Liver (tissue), 3 donors: ENCODE data around the gene ARFGAP2.

Experiments used
- CTCF ChIP-seq: fragments of 150-350 bp; IDR thresholded peaks from 2 replicates; pipeline ENCODE4 v1.5.1; 2017; ENCODE audit warnings: improper control_type of control experiment, low read depth, low read length; ENCODE audit not compliant: missing input control
- FOXA1 ChIP-seq: IDR thresholded peaks from 2 replicates; pipeline ENCODE4 v1.6.1; 2016; ENCODE audit warnings: antibody characterized with exemption
- GABPA ChIP-seq, 2 donors: IDR thresholded peaks in 1 of 2; conservative IDR thresholded peaks in 1 of 2; 2 replicates each; pipeline ENCODE4 v1.6.1; 2016; ENCODE audit warnings: antibody characterized with exemption in 2 of 2, mild to moderate bottlenecking in 1 of 2, moderate library complexity in 1 of 2
- HNF4A ChIP-seq, 2 donors: conservative IDR thresholded peaks; 2 replicates each; pipeline ENCODE4 v1.6.1; 2016; ENCODE audit warnings: antibody characterized with exemption in 2 of 2, mild to moderate bottlenecking in 2 of 2
- JUND ChIP-seq, 2 donors: IDR thresholded peaks; 2 replicates each; pipeline ENCODE4 v1.6.1; 2016; ENCODE audit warnings: antibody characterized with exemption in 2 of 2
- RAD21 ChIP-seq, 2 donors: IDR thresholded peaks; 2 replicates each; pipeline ENCODE4 v1.6.1; 2016; ENCODE audit warnings: antibody characterized with exemption in 2 of 2, mild to moderate bottlenecking in 2 of 2
- REST ChIP-seq: IDR thresholded peaks from 2 replicates; pipeline ENCODE4 v1.6.1; 2016; ENCODE audit warnings: antibody characterized with exemption, mild to moderate bottlenecking
- RXRA ChIP-seq, 2 donors: IDR thresholded peaks; 2 replicates each; pipeline ENCODE4 v1.6.1; 2017 to 2018; ENCODE audit warnings: antibody characterized with exemption in 2 of 2, mild to moderate bottlenecking in 1 of 2
- SP1 ChIP-seq: IDR thresholded peaks from 2 replicates; pipeline ENCODE4 v1.6.1; 2018; ENCODE audit warnings: antibody characterized with exemption, mild to moderate bottlenecking
- TAF1 ChIP-seq: conservative IDR thresholded peaks from 2 replicates; pipeline ENCODE4 v1.6.1; 2016; ENCODE audit warnings: antibody characterized with exemption, mild to moderate bottlenecking
- YY1 ChIP-seq: IDR thresholded peaks from 2 replicates; pipeline ENCODE4 v1.6.1; 2016; ENCODE audit warnings: antibody characterized with exemption, mild to moderate bottlenecking
- TF ChIP-seq, protein P1 (sequence below): IDR thresholded peaks from 2 replicates; pipeline ENCODE4 v1.6.1; 2016; ENCODE audit warnings: antibody characterized with exemption
- TF ChIP-seq, protein P2 (sequence below): IDR thresholded peaks from 2 replicates; pipeline ENCODE4 v1.6.1; 2016; ENCODE audit warnings: antibody characterized with exemption
- TF ChIP-seq, protein P3 (sequence below): IDR thresholded peaks from 2 replicates; pipeline ENCODE4 v1.6.1; 2016; ENCODE audit warnings: antibody characterized with exemption
- donor health status: healthy.
- donor health status: healthy.

- TF ChIP-seq TAF1 (no peak), CTCF (no peak), JUND (IDR thresholded peaks at IDR 0.05) (no peak), YY1 (no peak), SP1 (no peak), GABPA (IDR thresholded peaks at IDR 0.05 in 1 of 2, conservative IDR thresholded peaks at IDR 0.05 in 1 of 2) (no peak), RXRA (IDR thresholded peaks at IDR 0.05) (no peak), RAD21 (IDR thresholded peaks at IDR 0.05) (no peak), HNF4A (conservative IDR thresholded peaks at IDR 0.05) (no peak), REST (no peak), FOXA1 (no peak)
- TF ChIP-seq, protein P1, sequence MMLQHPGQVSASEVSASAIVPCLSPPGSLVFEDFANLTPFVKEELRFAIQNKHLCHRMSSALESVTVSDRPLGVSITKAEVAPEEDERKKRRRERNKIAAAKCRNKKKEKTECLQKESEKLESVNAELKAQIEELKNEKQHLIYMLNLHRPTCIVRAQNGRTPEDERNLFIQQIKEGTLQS: no peak
- TF ChIP-seq, protein P2, sequence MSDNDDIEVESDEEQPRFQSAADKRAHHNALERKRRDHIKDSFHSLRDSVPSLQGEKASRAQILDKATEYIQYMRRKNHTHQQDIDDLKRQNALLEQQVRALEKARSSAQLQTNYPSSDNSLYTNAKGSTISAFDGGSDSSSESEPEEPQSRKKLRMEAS: no peak
- TF ChIP-seq, protein P3, sequence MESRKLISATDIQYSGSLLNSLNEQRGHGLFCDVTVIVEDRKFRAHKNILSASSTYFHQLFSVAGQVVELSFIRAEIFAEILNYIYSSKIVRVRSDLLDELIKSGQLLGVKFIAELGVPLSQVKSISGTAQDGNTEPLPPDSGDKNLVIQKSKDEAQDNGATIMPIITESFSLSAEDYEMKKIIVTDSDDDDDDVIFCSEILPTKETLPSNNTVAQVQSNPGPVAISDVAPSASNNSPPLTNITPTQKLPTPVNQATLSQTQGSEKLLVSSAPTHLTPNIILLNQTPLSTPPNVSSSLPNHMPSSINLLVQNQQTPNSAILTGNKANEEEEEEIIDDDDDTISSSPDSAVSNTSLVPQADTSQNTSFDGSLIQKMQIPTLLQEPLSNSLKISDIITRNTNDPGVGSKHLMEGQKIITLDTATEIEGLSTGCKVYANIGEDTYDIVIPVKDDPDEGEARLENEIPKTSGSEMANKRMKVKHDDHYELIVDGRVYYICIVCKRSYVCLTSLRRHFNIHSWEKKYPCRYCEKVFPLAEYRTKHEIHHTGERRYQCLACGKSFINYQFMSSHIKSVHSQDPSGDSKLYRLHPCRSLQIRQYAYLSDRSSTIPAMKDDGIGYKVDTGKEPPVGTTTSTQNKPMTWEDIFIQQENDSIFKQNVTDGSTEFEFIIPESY: no peak
Observed at GRCh38 chr11:47127213-47127612, 49.5 kb downstream of the ARFGAP2 start.
